Measurements from ENCODE around the gene C16orf82. TPM values are rescaled to one million over a fixed set of nuclear protein-coding genes. Genes with fewer than 3 reads are reported as not detected.
"Not testable (repeated sequence)": the region's sequence is repeated elsewhere in the genome, so short reads cannot be mapped to it uniquely, and the experiment has no call there.

The C16orf82 gene
- total RNA-seq, 1 donor from 2014 or later: not detected

DNA sequence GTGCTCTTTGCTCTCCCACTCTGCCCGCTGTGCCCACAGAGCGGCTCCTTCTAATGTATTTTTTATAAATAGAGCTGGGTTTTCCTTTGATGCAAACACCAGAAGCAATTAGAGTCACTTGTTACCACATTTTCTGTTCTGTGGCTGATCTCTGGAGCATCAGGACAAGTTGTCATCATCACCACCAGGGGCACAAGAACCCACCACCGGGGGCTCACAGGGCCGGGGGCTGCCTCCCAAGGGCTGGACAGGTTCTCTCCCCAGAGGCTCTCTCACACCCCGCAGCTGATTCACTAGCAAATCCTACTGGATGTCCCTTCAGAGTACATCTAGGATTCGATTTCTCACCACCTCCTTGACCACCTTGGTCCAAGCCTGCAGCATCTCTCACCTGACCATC is 18.5 kb downstream of the C16orf82 start:
- no peak for DNase-seq (ENCODE audit: low spot score, unreplicated experiment)
- Mint-ChIP-seq H3K9me3 (ENCODE audit: low read depth) (no peaks in the 10 kb centered on the region), H3K4me1 (ENCODE audit: low read depth) (no peaks in the 10 kb centered on the region)

DNA sequence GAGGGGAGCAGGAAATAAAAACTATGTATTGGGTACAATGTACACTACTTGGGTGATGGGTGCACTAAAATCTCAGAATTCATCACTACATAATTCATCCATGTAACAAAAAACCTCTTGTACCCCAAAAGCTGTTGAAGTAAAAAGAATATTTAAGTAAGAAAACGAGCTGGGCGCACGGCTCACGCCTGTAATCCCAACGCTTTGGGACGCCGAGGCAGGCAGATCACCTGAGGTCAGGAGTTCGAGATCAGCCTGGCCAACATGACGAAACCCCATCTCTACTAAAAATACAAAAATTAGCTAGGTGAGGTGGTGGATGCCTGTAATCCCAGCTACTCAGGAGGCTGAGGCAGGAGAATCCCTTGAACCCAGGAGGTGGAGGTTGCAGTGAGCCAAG is 19.3 kb downstream of the C16orf82 start:
- not testable (repeated sequence) for H3K4me1 Mint-ChIP-seq (ENCODE audit: low read depth); H3K4me3 Mint-ChIP-seq (ENCODE audit: low read depth); DNase-seq (ENCODE audit: low spot score, unreplicated experiment); H3K36me3 Mint-ChIP-seq (ENCODE audit: insufficient read depth); H3K9me3 Mint-ChIP-seq (ENCODE audit: low read depth); H3K27ac Mint-ChIP-seq
- H3K27me3 Mint-ChIP-seq: peaks cover 14% of the 10 kb centered on the region

More for the DNA sequence above, 18.5 kb downstream of the C16orf82 start:
- Mint-ChIP-seq H3K27ac (no peak overlapping the region), H3K27me3 (peaks cover 17% of the 10 kb centered on the region), H3K4me3 (ENCODE audit: low read depth) (no peak overlapping the region), H3K36me3 (ENCODE audit: insufficient read depth) (no peaks in the 10 kb centered on the region)
- TF ChIP-seq, protein P1, sequence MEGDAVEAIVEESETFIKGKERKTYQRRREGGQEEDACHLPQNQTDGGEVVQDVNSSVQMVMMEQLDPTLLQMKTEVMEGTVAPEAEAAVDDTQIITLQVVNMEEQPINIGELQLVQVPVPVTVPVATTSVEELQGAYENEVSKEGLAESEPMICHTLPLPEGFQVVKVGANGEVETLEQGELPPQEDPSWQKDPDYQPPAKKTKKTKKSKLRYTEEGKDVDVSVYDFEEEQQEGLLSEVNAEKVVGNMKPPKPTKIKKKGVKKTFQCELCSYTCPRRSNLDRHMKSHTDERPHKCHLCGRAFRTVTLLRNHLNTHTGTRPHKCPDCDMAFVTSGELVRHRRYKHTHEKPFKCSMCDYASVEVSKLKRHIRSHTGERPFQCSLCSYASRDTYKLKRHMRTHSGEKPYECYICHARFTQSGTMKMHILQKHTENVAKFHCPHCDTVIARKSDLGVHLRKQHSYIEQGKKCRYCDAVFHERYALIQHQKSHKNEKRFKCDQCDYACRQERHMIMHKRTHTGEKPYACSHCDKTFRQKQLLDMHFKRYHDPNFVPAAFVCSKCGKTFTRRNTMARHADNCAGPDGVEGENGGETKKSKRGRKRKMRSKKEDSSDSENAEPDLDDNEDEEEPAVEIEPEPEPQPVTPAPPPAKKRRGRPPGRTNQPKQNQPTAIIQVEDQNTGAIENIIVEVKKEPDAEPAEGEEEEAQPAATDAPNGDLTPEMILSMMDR (IDR thresholded peaks at IDR 0.05; ENCODE audit: unreplicated experiment): peak; percentile 13

DNA sequence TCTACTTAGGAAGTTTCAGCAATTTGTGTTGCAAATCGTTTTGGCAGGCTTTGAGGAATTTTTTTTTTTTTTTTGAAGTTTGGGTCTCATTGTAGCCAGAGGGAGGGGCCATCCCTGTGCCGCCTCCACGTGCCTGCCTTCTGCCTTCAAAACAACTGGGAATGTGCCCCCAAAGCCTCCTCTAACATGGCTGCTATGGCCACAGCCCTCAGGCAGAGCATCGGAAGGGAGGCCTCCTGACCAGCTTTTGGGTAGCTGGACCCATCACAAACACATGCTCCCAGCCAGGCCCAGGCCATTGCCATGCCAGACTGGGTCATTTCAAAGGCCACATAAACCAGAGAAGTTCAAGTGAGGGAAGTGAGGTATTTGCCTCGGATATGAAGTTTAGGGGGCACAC is 21.5 kb downstream of the C16orf82 start:
- Mint-ChIP-seq H3K27me3 (peaks cover 18% of the 10 kb centered on the region), H3K4me1 (ENCODE audit: low read depth) (no peaks in the 10 kb centered on the region), H3K36me3 (ENCODE audit: insufficient read depth) (no peaks in the 10 kb centered on the region), H3K9me3 (ENCODE audit: low read depth) (no peaks in the 10 kb centered on the region), H3K27ac (no peak overlapping the region), H3K4me3 (ENCODE audit: low read depth) (no peak overlapping the region)
- TF ChIP-seq, protein P1 (IDR thresholded peaks at IDR 0.05; ENCODE audit: unreplicated experiment): no peak
- DNase-seq (ENCODE audit: low spot score, unreplicated experiment): no peak

DNA sequence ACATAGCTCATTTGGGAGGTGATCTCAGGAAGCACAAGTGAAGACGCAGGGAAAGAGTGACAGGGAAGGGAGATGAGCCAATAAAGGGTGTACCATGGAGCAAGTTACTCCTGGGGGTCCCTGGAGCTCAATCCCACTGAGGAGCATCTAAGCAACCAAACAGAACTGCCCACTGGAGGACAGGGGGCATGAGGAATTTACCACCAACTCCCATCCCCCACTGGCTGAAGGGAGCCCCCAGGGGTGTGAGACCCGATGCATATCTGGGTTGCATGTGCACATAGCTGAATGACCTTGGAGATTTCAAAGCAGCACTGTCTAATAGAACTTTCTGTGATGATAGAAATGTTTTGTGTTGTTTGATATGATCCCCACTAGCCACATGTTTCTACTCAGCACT is 29.6 kb downstream of the C16orf82 start:
- Mint-ChIP-seq H3K27me3 (peaks cover 8% of the 10 kb centered on the region), H3K4me1 (ENCODE audit: low read depth) (no peaks in the 10 kb centered on the region), H3K9me3 (ENCODE audit: low read depth) (no peaks in the 10 kb centered on the region), H3K27ac (no peak overlapping the region), H3K4me3 (ENCODE audit: low read depth) (no peak overlapping the region), H3K36me3 (ENCODE audit: insufficient read depth) (no peaks in the 10 kb centered on the region)
- no peak for DNase-seq (ENCODE audit: low spot score, unreplicated experiment)
- TF ChIP-seq, protein P1 (IDR thresholded peaks at IDR 0.05; ENCODE audit: unreplicated experiment): no peak

DNA sequence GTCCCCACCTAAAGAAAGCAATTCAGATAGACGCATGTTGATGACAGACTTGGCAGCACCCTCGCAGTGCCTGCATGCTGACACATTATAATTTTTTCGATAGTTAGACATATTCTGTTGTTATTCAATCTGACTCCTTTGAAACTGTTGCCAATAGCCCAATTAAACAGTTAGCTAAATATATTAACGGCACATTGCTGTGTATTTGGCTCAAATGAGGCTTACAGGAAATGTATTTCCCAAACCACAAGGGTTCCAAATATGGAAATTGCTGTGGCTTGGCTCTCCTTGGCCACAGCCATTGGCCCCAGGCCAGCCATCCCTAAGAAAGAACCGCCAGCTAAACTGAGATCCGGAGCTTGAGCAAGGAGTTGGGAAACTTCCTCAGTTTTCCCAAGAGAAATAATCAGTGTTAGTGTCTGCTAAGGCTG is 31.1 kb downstream of the C16orf82 start:
- H3K4me1 Mint-ChIP-seq (ENCODE audit: low read depth): no peaks in the 10 kb centered on the region
- no peak overlapping the region for H3K4me3 Mint-ChIP-seq (ENCODE audit: low read depth)
- H3K27me3 Mint-ChIP-seq: peaks cover 3% of the 10 kb centered on the region
- no peak for DNase-seq (ENCODE audit: low spot score, unreplicated experiment)
- no peaks in the 10 kb centered on the region for H3K9me3 Mint-ChIP-seq (ENCODE audit: low read depth)
- no peak overlapping the region for H3K27ac Mint-ChIP-seq
- no peaks in the 10 kb centered on the region for H3K36me3 Mint-ChIP-seq (ENCODE audit: insufficient read depth)
- TF ChIP-seq, protein P1 (IDR thresholded peaks at IDR 0.05; ENCODE audit: unreplicated experiment): no peak

DNA sequence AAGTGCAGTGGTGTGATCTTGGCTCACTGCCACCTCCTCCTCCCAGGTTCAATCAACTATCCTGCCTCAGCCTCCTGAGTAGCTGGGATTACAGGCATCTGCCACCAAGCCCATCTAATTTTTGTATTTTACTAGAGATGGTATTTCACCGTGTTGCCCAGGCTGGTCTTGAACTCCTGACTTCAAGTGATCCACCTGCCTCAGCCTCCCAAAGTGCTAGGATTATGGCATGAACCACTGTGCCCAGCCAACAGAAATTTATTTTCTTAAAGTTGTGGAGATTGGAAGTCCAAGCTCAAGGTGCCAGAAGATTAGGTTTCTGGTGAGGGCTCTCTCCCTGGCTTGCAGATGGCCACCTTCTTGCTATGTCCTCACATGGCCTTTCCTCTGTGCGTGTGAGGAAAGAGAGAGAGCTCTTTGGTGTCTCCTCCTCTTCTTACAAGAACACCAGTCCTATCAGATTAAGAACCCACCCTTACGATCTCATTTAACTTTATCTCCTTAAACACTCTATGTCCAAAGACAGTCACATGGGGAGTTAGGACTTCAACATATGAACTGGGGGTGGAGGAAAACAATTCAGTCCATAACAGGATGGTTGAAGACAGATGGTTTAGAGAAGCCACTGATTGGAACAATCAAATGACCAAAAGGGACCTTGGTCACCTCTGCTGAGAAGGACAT is 31.8 kb downstream of the C16orf82 start:
- TF ChIP-seq, protein P1 (IDR thresholded peaks at IDR 0.05; ENCODE audit: unreplicated experiment): no peak
- no peak overlapping the region for H3K4me3 Mint-ChIP-seq (ENCODE audit: low read depth)
- DNase-seq (ENCODE audit: low spot score, unreplicated experiment): no peak
- no peaks in the 10 kb centered on the region for H3K4me1 Mint-ChIP-seq (ENCODE audit: low read depth)
- no peak overlapping the region for H3K27ac Mint-ChIP-seq
- peaks cover 2% of the 10 kb centered on the region for H3K27me3 Mint-ChIP-seq
- H3K36me3 Mint-ChIP-seq (ENCODE audit: insufficient read depth): no peaks in the 10 kb centered on the region
- no peaks in the 10 kb centered on the region for H3K9me3 Mint-ChIP-seq (ENCODE audit: low read depth)
